Activated CD4-positive, alpha-beta T cell treated with anti-CD3 and anti-CD28 coated beads, Interleukin-2, amount 50 U/mL, for 48 hours (primary cell): ENCODE measurements around the gene UNC45B.
"Not testable (repeated sequence)": the region's sequence is repeated elsewhere in the genome, so short reads cannot be mapped to it uniquely, and the experiment has no call there.

Experiments
- DNase-seq, 2 experiments: peaks; one replicate each; pipeline ENCODE4 v3.0.0-alpha.2; 2020

UNC45B gene

GRCh38 chr17:35147375-35147905 is at the start of gene UNC45B:
Gene UNC45B, plus strand, starts transcription at chr17:35147817. Its CDS starts 447 bp downstream, at chr17:35148264.
- no peak for DNase-seq

GRCh38 chr17:35099908-35100307 is 47.7 kb upstream of the UNC45B start:
- no peak for DNase-seq

GRCh38 chr17:35101036-35101435 is 46.6 kb upstream of the UNC45B start:
- DNase-seq: no peak

- no peak for DNase-seq
Measured at GRCh38 chr17:35101725-35102124, 45.9 kb upstream of the UNC45B start.

- DNase-seq: no peak
Measured at GRCh38 chr17:35103271-35103670, 44.3 kb upstream of the UNC45B start.

GRCh38 chr17:35104844-35105450 is 42.7 kb upstream of the UNC45B start:
- DNase-seq: no peak

- DNase-seq: not testable (repeated sequence)
Measured at GRCh38 chr17:35110791-35111190, 36.8 kb upstream of the UNC45B start.

- no peak for DNase-seq
Measured at GRCh38 chr17:35116845-35117244, 30.8 kb upstream of the UNC45B start.

- peak in 1 of 2 experiments; percentile 35 for DNase-seq
Measured at GRCh38 chr17:35117984-35118383, 29.6 kb upstream of the UNC45B start.

GRCh38 chr17:35119370-35120165 is 28.0 kb upstream of the UNC45B start, which contains the start of gene RAD51D:
Gene RAD51D, minus strand, starts transcription at chr17:35119860. Its CDS starts 247 bp downstream, at chr17:35119613.
- DNase-seq: peak; percentile 77 to 82

- DNase-seq: no peak
Measured at GRCh38 chr17:35121315-35121714, 26.3 kb upstream of the UNC45B start, which contains the start of gene FNDC8. Gene FNDC8, plus strand, starts transcription at chr17:35121615. Its CDS starts 79 bp downstream, at chr17:35121694.

GRCh38 chr17:35127751-35128514 is 19.7 kb upstream of the UNC45B start:
- no peak for DNase-seq

- no peak for DNase-seq
Measured at GRCh38 chr17:35129154-35129972, 18.3 kb upstream of the UNC45B start.

- DNase-seq: no peak
Measured at GRCh38 chr17:35129973-35130351, 17.7 kb upstream of the UNC45B start.

- no peak for DNase-seq
Measured at GRCh38 chr17:35130392-35130791, 17.2 kb upstream of the UNC45B start.

GRCh38 chr17:35132099-35132498 is 15.5 kb upstream of the UNC45B start:
- no peak for DNase-seq

GRCh38 chr17:35132816-35133550 is 14.6 kb upstream of the UNC45B start:
- no peak for DNase-seq

- DNase-seq: no peak
Measured at GRCh38 chr17:35135322-35135721, 12.3 kb upstream of the UNC45B start.

- no peak for DNase-seq
Measured at GRCh38 chr17:35138218-35138617, 9.4 kb upstream of the UNC45B start.

GRCh38 chr17:35141681-35142466 is 5.7 kb upstream of the UNC45B start, which contains the start of gene NLE1:
Gene NLE1, minus strand, starts transcription at chr17:35142303. Its CDS starts 28 bp downstream, at chr17:35142275.
- DNase-seq: peak; percentile 91 to 92

GRCh38 chr17:35142467-35142796 is 5.2 kb upstream of the UNC45B start:
- DNase-seq: no peak
